Heart right ventricle (tissue), 16 donors: ENCODE measurements around the gene ADAM33. TPM values are rescaled to one million over a fixed set of nuclear protein-coding genes. Genes with fewer than 3 reads are reported as not detected.

ENCODE experiments used
- ATAC-seq, 8 donors: fragments of 200-7000 bp; cut with Tn5 transposase; one replicate each; pipeline ENCODE4 v1.9.1; 2020; ENCODE audit warnings: mild to moderate bottlenecking in 8 of 8, moderate library complexity in 8 of 8, moderate number of reproducible peaks in 1 of 8
- DNase-seq, 2 donors: peaks; one replicate each; pipeline ENCODE4 v3.0.0-alpha.2; 2020
- H3K27ac ChIP-seq, 10 donors: fragments of 200-600 bp; sonication (generic) in 2 of 10; one replicate each; pipeline versions ENCODE4 v1.5.0 to v1.8.0; 2020 to 2022; ENCODE audit warnings: mild to moderate bottlenecking in 3 of 10
- H3K27me3 ChIP-seq, 7 donors: fragments of 200-600 bp; one replicate each; pipeline ENCODE4 v1.8.0; 2021 to 2022; ENCODE audit warnings: mild to moderate bottlenecking in 2 of 7
- H3K36me3 ChIP-seq, 9 donors: fragments of 200-600 bp; sonication (generic) in 1 of 9; one replicate each; pipeline versions ENCODE4 v1.5.0 to v1.8.0; 2020 to 2022; ENCODE audit warnings: mild to moderate bottlenecking in 2 of 9
- H3K4me1 ChIP-seq, 9 donors: fragments of 200-600 bp; sonication (generic) in 1 of 9; one replicate each; pipeline versions ENCODE4 v1.5.0 to v1.8.0; 2020 to 2022; ENCODE audit warnings: mild to moderate bottlenecking in 4 of 9
- H3K4me3 ChIP-seq, 10 donors: fragments of 200-600 bp; sonication (generic) in 2 of 10; one replicate each; pipeline versions ENCODE4 v1.5.0 to v1.8.0; 2020 to 2022; ENCODE audit warnings: mild to moderate bottlenecking in 7 of 10, moderate library complexity in 2 of 10
- H3K9me3 ChIP-seq, 11 donors: fragments of 200-600 bp in 10 of 11; sonication (generic) in 2 of 11; one replicate each; pipeline versions ENCODE4 v1.5.0 to v1.8.0; 2013 to 2022; ENCODE audit warnings: mild to moderate bottlenecking in 2 of 11, control low read depth in 1 of 11, moderate library complexity in 1 of 11
- CTCF ChIP-seq, 9 donors: fragments of 200-600 bp; sonication (generic) in 2 of 9; IDR thresholded peaks; one replicate each; pipeline versions ENCODE4 v1.5.0 to v1.8.0; 2021 to 2022; ENCODE audit warnings: antibody characterized with exemption in 9 of 9, mild to moderate bottlenecking in 5 of 9, moderate library complexity in 1 of 9
- WGBS, 2 donors: extraction: QIAGEN DNeasy Blood & Tissue Kit; methylation state at CpG; one replicate each; pipeline ENCODE4 v1.1.7; 2013; ENCODE audit warnings: inconsistent platforms in 1 of 2; 5-methylcytosine and 5-hydroxymethylcytosine counted together
- intact Hi-C, 10 donors: fragments of 100-400 bp; cut with DNase I; formaldehyde crosslinking; loops; one replicate each; pipeline versions ENCODE4 v1.11.1 to v1.14.2; 2022
- polyA plus RNA-seq, 2 donors: library from polyadenylated mRNA; stranded (reverse); fragments of 200-250 nt; gene quantifications; one replicate each; pipeline ENCODE4 v1.2.3, GENCODE V29; 2013
- total RNA-seq, 10 donors: library from RNA; stranded (reverse); fragmentation: NEBNext Ultra II Directional in 3 of 10; extraction: Animal tissue kit (Norgen Biotek cat#: 25700) in 3 of 10; gene quantifications; one replicate each; pipeline versions ENCODE4 v1.2.1 to v1.2.4, GENCODE V29; 2021 to 2023
- donor health status: Arrhythmogenic right ventricular cardiomyopathy.
- donor health status: ischemic (EF 13 %, LVEDD 7.1; RV severe dilation, severe dysfunction).
- donor health status: healthy with polysubstance abuse.
- donor health status: DM: no; HTN: yes; CAD: no.
- donor health status: DM: no; HTN: no; CAD: no.
- donor health status: ischemic (EF 25% LVEDD 6.9; RV normal size, moderate dysfunction).
- donor health status: ischemic (EF 25% LVEDD 5.7; RV mildly dilated, moderate dysfunction).
- donor health status: healthy.
- donor health status: DM: yes; HTN: yes; CAD: no.
- donor health status: Ischemic cardiomyopathy.
- donor health status: ischemic (EF 35%, LVEDD 5.7; RV mildly dilated, moderate dysfunction).
- donor health status: nonischemic (EF 11% LVEDD 7.7; RV severe dilation, severe dysfunction).
- donor health status: DM: yes; HTN: yes; CAD: no.
- donor health status: PGD.
- donor health status: ischemic (EF 29% LVEDD 5.4; RV normal size, mild dysfunction).
- donor health status: nonischemic (EF 23%, LVEDD 6.1; RV moderate dilation, normal function).

The ADAM33 gene
- total and polyA plus RNA-seq, 12 donors = 1.6 to 71.8 (median 4.5) TPM

GRCh38 chr20:3627476-3627875 is 54.3 kb downstream of the ADAM33 start:
- Histone ChIP-seq H3K27ac (no peak overlapping the region), H3K27me3 (no peaks in the 10 kb centered on the region), H3K36me3 (peaks cover 0 to 67% (median 5%) of the 10 kb centered on the region in 9 donors), H3K9me3 (no peaks in the 10 kb centered on the region), H3K4me1 (no peaks in the 10 kb centered on the region), H3K4me3 (no peak overlapping the region)
- intact Hi-C loops = no loop called here
- TF ChIP-seq CTCF (IDR thresholded peaks at IDR 0.05) = no peak
- ATAC-seq = no peak
- DNase-seq = no peak
- 93 to 95% methylated on average over 2 of the region's 2 CpGs for WGBS, 2 donors

- no peak for TF ChIP-seq CTCF (IDR thresholded peaks at IDR 0.05)
- DNase-seq (no peak), ATAC-seq (no peak)
- Histone ChIP-seq H3K36me3 (peaks cover 0 to 54% (median 5%) of the 10 kb centered on the region in 9 donors), H3K4me1 (no peaks in the 10 kb centered on the region), H3K4me3 (no peak overlapping the region), H3K9me3 (no peaks in the 10 kb centered on the region), H3K27me3 (no peaks in the 10 kb centered on the region), H3K27ac (no peak overlapping the region)
- intact Hi-C loops = no loop called here
- 91 to 94% methylated on average over 4 of the region's 4 CpGs for WGBS, 2 donors
These were observed 59.4 kb downstream of the ADAM33 start for GRCh38 chr20:3622406-3622805.

GRCh38 chr20:3621111-3621510 is 60.7 kb downstream of the ADAM33 start:
- 82 to 91% methylated on average over 8 of the region's 8 CpGs for WGBS, 2 donors
- H3K27ac ChIP-seq = no peak overlapping the region
- DNase-seq (no peak), ATAC-seq (no peak)
- no peak for TF ChIP-seq CTCF (IDR thresholded peaks at IDR 0.05)
- no peaks in the 10 kb centered on the region for H3K27me3 ChIP-seq
- no peaks in the 10 kb centered on the region for H3K9me3 ChIP-seq
- H3K4me1 ChIP-seq = no peaks in the 10 kb centered on the region
- peaks cover 0 to 49% (median 8%) of the 10 kb centered on the region in 9 donors for H3K36me3 ChIP-seq
- intact Hi-C loops = no loop called here
- no peak overlapping the region for H3K4me3 ChIP-seq

Other genes with a start within 250 kb of the ADAM33 start
- gene ATRN, start 211.0 kb downstream of the ADAM33 start, total RNA-seq = 10 to 100 TPM; 30.9 to 44.0 (median 38.6) TPM
- gene ATRN, start 211.0 kb downstream of the ADAM33 start, polyA plus RNA-seq = 1 to 10 TPM; 4.6 to 8.3 TPM
- gene GFRA4, start 18.6 kb downstream of the ADAM33 start, total RNA-seq = not detected
- gene GFRA4, start 18.6 kb downstream of the ADAM33 start, polyA plus RNA-seq = not detected
- gene SIGLEC1, start 30.6 kb upstream of the ADAM33 start, total RNA-seq = 10 to 100 TPM in 2 of 10 donors, 1 to 10 TPM in 8; 1.3 to 22.4 (median 2.8) TPM
- gene SIGLEC1, start 30.6 kb upstream of the ADAM33 start, polyA plus RNA-seq = 10 to 100 TPM in 1 of 2 donors, 1 to 10 TPM in 1; 1.8 to 13.0 TPM
- 10 to 100 TPM in 7 of 10 donors, 1 to 10 TPM in 3; 8.4 to 26.5 (median 11.2) TPM for gene HSPA12B, start 50.7 kb upstream of the ADAM33 start, total RNA-seq
- gene HSPA12B, start 50.7 kb upstream of the ADAM33 start, polyA plus RNA-seq = 10 to 100 TPM; 19.7 to 21.7 TPM
- gene ADISSP, start 85.7 kb upstream of the ADAM33 start, total RNA-seq = 10 to 100 TPM in 4 of 10 donors, 1 to 10 TPM in 6; 7.7 to 15.7 (median 9.7) TPM
- gene ADISSP, start 85.7 kb upstream of the ADAM33 start, polyA plus RNA-seq = 10 to 100 TPM; 14.6 to 21.0 TPM
- under 1 TPM in 6 of 10 donors, not detected in 4; 0.16 to 0.47 (median 0.23) TPM for gene SPEF1, start 99.4 kb upstream of the ADAM33 start, total RNA-seq
- under 1 TPM; 0.07 to 0.29 TPM for gene SPEF1, start 99.4 kb upstream of the ADAM33 start, polyA plus RNA-seq
- 10 to 100 TPM; 52.3 to 95.7 (median 67.7) TPM for gene CENPB, start 104.7 kb upstream of the ADAM33 start, total RNA-seq
- 10 to 100 TPM; 52.9 to 76.5 TPM for gene CENPB, start 104.7 kb upstream of the ADAM33 start, polyA plus RNA-seq
- gene CDC25B, start 114.3 kb upstream of the ADAM33 start, total RNA-seq = 10 to 100 TPM in 2 of 10 donors, 1 to 10 TPM in 8; 2.8 to 17.3 (median 5.0) TPM
- gene CDC25B, start 114.3 kb upstream of the ADAM33 start, polyA plus RNA-seq = 10 to 100 TPM; 12.6 to 15.9 TPM
- gene AP5S1, start 138.5 kb upstream of the ADAM33 start, total RNA-seq = 10 to 100 TPM; 12.0 to 17.5 (median 14.7) TPM
- 1 to 10 TPM; 7.2 to 9.8 TPM for gene AP5S1, start 138.5 kb upstream of the ADAM33 start, polyA plus RNA-seq
- gene MAVS, start 164.8 kb upstream of the ADAM33 start, total RNA-seq = 10 to 100 TPM; 36.3 to 48.7 (median 46.1) TPM
- 10 to 100 TPM; 17.5 to 38.6 TPM for gene MAVS, start 164.8 kb upstream of the ADAM33 start, polyA plus RNA-seq
- gene PANK2, start 207.4 kb upstream of the ADAM33 start, total RNA-seq = 10 to 100 TPM; 12.2 to 25.1 (median 17.2) TPM
- 10 to 100 TPM; 18.8 to 20.1 TPM for gene PANK2, start 207.4 kb upstream of the ADAM33 start, polyA plus RNA-seq